ENCODE measurements around the gene CEP152.
"Not testable (repeated sequence)": the region's sequence is repeated elsewhere in the genome, so short reads cannot be mapped to it uniquely, and the experiment has no call there.

CEP152 gene, protein sequence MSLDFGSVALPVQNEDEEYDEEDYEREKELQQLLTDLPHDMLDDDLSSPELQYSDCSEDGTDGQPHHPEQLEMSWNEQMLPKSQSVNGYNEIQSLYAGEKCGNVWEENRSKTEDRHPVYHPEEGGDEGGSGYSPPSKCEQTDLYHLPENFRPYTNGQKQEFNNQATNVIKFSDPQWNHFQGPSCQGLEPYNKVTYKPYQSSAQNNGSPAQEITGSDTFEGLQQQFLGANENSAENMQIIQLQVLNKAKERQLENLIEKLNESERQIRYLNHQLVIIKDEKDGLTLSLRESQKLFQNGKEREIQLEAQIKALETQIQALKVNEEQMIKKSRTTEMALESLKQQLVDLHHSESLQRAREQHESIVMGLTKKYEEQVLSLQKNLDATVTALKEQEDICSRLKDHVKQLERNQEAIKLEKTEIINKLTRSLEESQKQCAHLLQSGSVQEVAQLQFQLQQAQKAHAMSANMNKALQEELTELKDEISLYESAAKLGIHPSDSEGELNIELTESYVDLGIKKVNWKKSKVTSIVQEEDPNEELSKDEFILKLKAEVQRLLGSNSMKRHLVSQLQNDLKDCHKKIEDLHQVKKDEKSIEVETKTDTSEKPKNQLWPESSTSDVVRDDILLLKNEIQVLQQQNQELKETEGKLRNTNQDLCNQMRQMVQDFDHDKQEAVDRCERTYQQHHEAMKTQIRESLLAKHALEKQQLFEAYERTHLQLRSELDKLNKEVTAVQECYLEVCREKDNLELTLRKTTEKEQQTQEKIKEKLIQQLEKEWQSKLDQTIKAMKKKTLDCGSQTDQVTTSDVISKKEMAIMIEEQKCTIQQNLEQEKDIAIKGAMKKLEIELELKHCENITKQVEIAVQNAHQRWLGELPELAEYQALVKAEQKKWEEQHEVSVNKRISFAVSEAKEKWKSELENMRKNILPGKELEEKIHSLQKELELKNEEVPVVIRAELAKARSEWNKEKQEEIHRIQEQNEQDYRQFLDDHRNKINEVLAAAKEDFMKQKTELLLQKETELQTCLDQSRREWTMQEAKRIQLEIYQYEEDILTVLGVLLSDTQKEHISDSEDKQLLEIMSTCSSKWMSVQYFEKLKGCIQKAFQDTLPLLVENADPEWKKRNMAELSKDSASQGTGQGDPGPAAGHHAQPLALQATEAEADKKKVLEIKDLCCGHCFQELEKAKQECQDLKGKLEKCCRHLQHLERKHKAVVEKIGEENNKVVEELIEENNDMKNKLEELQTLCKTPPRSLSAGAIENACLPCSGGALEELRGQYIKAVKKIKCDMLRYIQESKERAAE (N-terminal part only)

GRCh38 chr15:48810414-48811324 is at the start of gene CEP152:
Gene CEP152 (minus strand): TSS chr15:48811069. CDS start chr15:48805649, 5,420 bp downstream.
- peak; percentile 97 for DNase-seq

- DNase-seq, result no peak
Observed at GRCh38 chr15:48859426-48859825, 48.6 kb upstream of the CEP152 start.

- no peak for DNase-seq
Observed at GRCh38 chr15:48858401-48858800, 47.5 kb upstream of the CEP152 start.

- DNase-seq, result no peak
Observed at GRCh38 chr15:48856942-48857341, 46.1 kb upstream of the CEP152 start.

DNA sequence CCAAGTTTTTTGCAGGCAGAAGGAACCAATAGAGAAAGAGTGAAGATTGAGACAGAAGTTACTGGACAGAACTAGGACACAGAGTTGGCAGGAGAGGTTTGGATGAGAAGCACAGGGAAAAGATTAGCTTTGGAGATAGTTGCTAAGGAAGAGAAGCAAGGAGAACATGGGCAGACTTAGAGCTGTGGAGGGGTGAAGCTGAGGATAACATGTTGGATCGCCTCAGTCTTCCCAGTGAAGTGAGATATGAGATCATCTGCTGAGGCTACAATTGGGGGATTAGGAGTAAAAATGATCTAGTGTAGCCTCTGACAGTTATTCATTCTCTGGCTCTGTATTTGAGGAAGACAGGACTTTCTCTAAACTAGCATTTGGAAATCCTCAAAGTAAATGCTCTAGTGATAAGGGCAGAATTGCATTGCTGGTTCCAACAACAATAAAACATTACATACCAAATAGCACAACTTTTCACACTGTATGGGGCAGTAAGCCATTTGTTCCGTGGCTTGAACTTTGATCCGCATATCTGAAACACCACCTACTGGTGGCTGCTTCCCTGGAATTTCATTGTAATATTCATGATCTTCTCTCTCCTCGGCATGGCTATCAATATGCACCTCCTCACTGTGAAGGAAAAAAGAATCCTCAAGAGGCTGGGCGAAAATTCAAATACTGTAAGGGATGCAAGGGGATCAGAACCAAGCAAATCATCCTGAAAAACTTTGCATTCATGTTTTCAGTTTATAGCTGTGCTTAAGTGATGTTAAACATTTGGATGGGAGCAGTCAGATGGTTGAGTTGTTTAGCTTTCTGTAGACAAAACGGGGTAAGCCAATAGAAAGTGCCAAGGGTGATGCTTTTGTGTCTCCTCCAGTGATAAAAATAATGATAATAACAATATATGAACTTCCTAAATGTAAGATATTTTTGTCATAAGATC is 44.9 kb upstream of the CEP152 start:
- DNase-seq, result no peak

DNA sequence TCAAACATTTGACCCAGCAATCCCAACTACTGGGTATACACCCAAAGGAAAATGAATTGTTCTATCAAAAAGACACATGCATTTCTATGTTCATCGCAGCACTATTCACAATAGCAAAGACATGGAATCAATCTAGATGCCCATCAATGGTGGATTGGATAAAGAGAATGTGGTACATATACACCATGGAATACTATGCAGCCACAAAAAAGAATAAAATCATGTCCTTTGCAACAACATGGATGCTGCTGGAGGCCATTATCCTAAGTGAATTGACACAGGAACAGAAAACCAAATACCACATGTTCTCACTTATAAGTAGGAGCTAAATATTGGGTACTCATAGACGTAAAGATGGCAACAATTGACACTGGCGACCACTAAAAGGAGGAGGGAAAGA is 43.6 kb upstream of the CEP152 start:
- DNase-seq, result not testable (repeated sequence)

DNA sequence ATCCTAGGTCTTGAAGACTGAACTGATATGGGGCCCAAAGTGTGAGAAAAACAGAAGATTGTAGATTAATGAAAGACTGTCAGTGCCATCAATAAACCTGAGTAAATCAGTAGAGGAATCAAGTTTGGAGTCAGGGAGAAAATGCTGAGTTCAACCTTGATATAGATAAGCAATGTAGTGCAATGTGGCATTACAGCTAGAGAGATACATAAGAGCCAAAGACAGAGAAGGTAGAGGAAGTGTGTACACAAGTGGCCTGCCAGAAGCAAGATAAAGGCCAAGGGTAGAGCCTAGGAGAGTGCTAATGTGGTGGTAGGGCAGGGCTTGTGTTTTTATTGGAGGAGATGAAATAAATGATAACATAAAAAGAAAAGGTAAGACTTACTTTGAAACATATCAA is 41.1 kb upstream of the CEP152 start:
- no peak for DNase-seq

GRCh38 chr15:48850648-48851047 is 39.8 kb upstream of the CEP152 start:
- DNase-seq, result no peak

DNA sequence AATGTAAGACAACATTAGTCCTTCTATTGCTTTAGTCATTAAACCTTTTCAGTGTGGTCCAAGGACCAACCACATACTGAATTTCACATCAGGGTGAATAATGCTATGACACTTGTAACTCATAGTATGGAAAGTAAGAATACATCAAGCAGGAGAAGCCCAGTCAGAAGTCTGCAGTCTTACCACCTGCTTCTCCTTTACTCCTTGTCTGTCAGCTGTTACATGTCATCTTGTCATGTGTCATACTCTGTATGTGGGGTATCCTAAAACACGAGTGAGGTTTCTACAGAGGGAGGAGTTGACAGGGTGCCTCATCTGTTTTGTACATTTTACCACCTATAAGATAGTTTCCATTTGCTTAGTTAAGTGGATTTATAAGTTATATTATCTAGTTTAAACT is 34.3 kb upstream of the CEP152 start:
- DNase-seq, result no peak

- DNase-seq, result no peak
Observed at GRCh38 chr15:48842501-48842900, 31.6 kb upstream of the CEP152 start.

- no peak for DNase-seq
Observed at GRCh38 chr15:48834756-48835155, 23.9 kb upstream of the CEP152 start.

DNA sequence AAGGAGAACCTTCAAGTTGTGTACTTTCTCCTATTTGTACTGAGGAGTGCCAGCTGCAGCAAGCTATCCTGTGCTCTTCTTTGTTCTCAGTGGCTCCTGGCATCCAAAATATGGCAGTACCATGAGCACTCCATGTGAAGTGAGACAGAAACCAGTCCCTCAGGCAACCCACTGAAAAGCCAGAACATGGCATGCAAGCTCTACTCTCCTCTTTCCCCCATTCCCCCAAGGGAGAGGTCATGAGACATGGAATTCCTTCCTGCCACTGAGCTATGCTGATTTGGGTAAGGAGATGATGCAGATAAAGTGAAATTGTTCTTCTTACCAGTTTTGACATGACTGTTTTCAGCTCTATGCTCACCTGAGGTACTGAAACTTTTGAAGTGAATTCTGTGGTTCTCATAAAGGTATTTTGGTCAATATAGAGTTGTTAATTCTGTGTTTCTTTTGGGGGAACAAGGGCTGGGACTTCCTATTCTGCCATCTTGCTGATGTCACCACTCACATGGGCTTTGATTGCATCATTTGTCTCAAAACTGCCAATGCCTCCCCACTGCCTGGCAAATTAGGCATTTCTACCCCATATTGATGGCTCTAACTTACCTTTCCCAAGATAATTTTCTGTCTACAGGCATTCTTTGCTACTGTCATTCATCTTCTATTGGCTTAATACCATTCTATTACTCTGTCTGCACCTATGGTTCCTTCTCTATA is 22.8 kb upstream of the CEP152 start:
- DNase-seq, result no peak

DNA sequence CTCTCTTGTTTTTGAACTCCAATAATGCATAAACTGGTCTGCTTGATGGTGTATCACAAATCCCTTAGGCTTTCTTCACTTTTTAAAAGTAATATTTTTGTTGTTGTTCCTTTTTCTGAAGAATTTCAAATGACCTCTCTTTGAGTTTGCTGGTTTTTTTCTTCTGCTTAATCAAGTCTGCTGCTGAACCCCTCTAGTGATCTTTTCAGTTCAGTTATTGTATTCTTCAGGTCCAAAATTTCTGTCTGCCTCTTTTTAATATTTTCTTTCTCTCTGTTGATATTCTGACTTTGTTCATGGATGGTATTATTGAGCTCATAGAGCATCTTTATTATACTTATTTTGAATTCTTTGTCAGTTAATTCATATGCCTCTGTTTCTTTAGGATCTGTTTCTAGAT is 21.8 kb upstream of the CEP152 start:
- no peak for DNase-seq

DNA sequence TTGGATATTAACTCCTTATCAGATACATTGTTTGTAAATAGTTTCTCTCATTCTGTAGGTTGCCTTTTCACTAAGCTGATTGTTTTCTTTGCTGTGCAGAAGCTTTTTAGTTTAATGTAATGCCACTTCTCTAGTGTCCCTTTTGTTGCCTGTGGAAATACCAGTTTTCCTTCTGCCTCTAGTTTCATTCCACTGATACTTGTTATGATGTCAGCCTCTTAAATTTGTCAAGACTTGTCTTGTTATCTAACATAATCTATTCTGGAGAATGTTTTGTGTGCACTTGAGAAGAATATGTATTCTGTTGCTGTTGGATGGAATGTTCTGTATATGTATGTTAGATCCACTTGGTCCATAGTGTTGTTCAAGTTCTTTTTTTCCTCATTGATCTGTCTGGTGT is 18.0 kb upstream of the CEP152 start:
- no peak for DNase-seq

GRCh38 chr15:48828471-48828870 is 17.6 kb upstream of the CEP152 start:
- DNase-seq, result no peak

DNA sequence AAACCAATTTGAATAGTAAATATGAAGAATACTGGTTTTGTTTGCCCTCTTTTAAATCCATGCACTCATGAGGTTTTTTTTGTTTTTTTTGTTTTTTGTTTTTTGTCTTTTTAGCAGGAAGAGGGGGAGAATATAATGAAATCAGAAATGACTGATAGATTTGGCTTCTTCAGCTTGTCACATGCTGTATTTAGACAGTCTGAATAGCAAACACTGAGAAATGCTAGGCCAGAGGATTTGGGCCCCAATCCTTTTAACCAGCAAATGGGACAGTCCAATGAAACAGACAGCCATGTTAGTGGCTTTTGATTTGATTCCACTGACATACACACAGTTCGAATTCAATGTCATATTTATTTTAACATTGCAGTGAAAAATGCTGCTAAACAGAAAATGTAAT is 14.2 kb upstream of the CEP152 start:
- no peak for DNase-seq

DNA sequence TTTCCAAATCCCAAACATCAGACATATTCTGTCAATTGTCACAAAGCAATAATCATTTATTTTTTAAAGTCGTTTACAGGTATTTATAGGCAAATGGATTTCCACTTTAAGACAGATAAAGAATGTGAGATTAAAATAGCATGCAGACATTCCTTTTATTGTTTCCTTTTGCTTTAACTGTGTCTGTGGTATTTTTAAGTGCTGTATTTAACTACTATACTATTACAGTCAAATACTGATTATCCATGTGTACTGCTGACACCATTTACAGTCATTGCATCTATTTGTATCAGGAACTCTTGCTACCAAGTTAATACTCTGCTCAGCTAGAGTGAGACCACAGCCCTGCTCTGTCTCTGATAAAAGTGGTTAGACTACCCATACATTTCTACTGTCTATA is 12.8 kb upstream of the CEP152 start:
- DNase-seq, result no peak

DNA sequence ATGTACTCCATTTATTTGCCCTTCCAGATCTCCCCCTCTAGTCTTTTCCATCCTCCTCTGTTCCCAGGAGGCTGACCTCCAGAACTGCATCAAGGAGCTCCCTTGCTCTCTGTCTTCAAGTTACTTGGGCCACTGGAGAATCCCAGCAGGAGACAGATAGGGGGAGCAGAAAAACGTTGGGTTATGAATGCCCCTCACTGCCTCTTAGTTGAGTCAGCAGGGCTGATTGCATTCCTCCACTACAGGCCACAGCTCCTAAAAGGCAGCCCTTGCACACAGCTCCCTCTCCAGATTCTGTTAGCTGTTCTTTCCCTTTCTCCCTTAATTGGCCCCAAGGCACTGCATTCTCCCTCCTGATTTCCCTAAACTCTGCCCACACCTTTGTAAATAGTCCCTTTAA is 12.4 kb upstream of the CEP152 start:
- DNase-seq, result no peak

GRCh38 chr15:48814286-48814685 is 3.4 kb upstream of the CEP152 start:
- DNase-seq, result no peak

DNA sequence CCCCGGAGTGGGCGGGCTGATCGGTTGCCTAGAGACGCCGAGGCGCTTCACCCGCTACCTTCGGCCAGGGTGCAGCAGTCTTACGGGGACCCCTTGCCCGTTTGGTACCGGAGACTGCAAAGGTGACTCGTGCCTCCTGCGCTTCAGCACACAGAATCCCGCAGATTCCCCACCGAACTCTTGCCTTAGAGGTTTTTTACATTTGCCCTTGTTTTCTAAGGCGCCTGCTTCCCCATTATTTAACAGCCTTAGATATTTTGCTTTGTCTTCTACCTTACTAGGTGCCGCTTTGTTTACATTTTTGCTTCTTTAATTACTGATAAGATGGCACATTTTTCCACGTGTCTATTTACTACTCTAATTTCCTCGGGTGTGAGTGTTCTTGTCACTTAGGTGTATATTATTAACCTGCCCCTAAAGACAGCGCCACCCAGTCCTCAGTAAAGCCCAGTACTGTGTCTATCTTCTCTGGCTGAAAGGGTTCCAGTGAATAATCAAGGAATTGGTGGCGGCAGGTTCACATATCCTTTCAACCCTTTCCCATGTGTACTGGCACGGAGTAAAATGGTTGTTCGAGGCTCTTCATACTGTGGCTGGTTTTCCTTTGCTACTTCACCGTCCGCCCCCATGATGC is 573 bp upstream of the CEP152 start:
- DNase-seq, result no peak

All from NCI-H2029 (cell line).